HepG2 (cell line): ENCODE data around the gene GRIP2. TPM values are rescaled to one million over a fixed set of nuclear protein-coding genes. Genes with fewer than 3 reads are reported as not detected.

Experiments used
- ATAC-seq: fragments of 200-7000 bp; cut with Tn5 transposase; 3 replicates; pipeline ENCODE4 v1.9.1; 2020; ENCODE audit warnings: mild to moderate bottlenecking, moderate library complexity
- BruUV-seq: library from RNA; stranded (reverse); fragments of 400-500 nt; replicated peaks from 2 replicates; lab custom pipeline; 2021; lab: Mats Ljungman, UMichigan
- CTCF ChIA-PET: fragments of 300-600 bp; formaldehyde crosslinking; extraction: SDS; loops from one replicate; lab custom pipeline; 2021; ENCODE audit warnings: low total read pairs, inconsistent platforms, low intra/inter-chr PET ratio; lab: Yijun Ruan, JAX
- POLR2A ChIA-PET: fragments of 350-600 bp; sonication (Branson Sonifier 250); formaldehyde crosslinking; loops from one replicate; lab custom pipeline; 2020; ENCODE audit warnings: antibody characterized with exemption, inconsistent platforms; lab: Yijun Ruan, JAX
- DNase-seq: peaks from one replicate; pipeline ENCODE4 v3.0.0-alpha.2; 2015; ENCODE audit warnings: low spot score
- FAIRE-seq: peaks from 3 replicates; lab custom pipeline; 2011; peaks lifted over from hg19 to GRCh38; lab: Jason Lieb, UNC
- H2AFZ ChIP-seq: one replicate; pipeline ENCODE4 v1.6.1; 2011; ENCODE audit warnings: low read length, inconsistent platforms
- H3K27ac ChIP-seq: fragments of 300-600 bp; 3 replicates; pipeline ENCODE4 v1.8.0; 2011; ENCODE audit warnings: mixed run types, mild to moderate bottlenecking, mixed read lengths, low read length, inconsistent platforms; ENCODE audit not compliant: insufficient read depth; ENCODE audit errors: extremely low read length
- H3K27me3 ChIP-seq, 2 experiments: fragments of 200-600 bp in 1 of 2; 2 replicates in 1 of 2; 3 replicates in 1 of 2; pipeline versions ENCODE4 v1.6.0 to v1.8.0; 2011; ENCODE audit warnings: low read length in 2 of 2, mild to moderate bottlenecking in 2 of 2, moderate library complexity in 2 of 2, inconsistent platforms in 1 of 2; ENCODE audit not compliant: insufficient read depth in 2 of 2, control insufficient read depth in 1 of 2
- H3K36me3 ChIP-seq, 2 experiments: fragments of 200-600 bp in 1 of 2; replicated peaks in 1 of 2; 2 replicates in 1 of 2; 3 replicates in 1 of 2; pipeline versions ENCODE4 v1.5.1 to v1.8.0; 2011; ENCODE audit warnings: low read length in 2 of 2, inconsistent platforms in 1 of 2; ENCODE audit not compliant: insufficient read depth in 2 of 2, control insufficient read depth in 1 of 2
- H3K4me1 ChIP-seq: 2 replicates; pipeline ENCODE4 v1.5.1; 2012; ENCODE audit warnings: low read length, inconsistent platforms; ENCODE audit not compliant: insufficient read depth
- H3K4me2 ChIP-seq: 2 replicates; pipeline ENCODE4 v1.6.0; 2011; ENCODE audit warnings: low read depth, low read length, inconsistent platforms
- H3K4me3 ChIP-seq, 3 experiments: fragments of 200-600 bp in 1 of 3; sonication (generic), shearing (Covaris generic) in 1 of 3; replicated peaks in 1 of 3; 2 replicates each; pipeline ENCODE4 v1.5.1; 2011 to 2016; ENCODE audit warnings: low read length in 3 of 3, inconsistent platforms in 2 of 3, low read depth in 2 of 3, mild to moderate bottlenecking in 2 of 3, control low read depth in 1 of 3, mixed read lengths in 1 of 3; ENCODE audit not compliant: insufficient read depth in 1 of 3
- H3K79me2 ChIP-seq: one replicate; pipeline ENCODE4 v1.6.1; 2011; ENCODE audit warnings: low read length, inconsistent platforms; ENCODE audit not compliant: insufficient read depth
- H3K9ac ChIP-seq: 2 replicates; pipeline ENCODE4 v1.6.0; 2011; ENCODE audit warnings: mild to moderate bottlenecking, low read depth, low read length, inconsistent platforms; ENCODE audit not compliant: insufficient read depth
- H3K9me3 ChIP-seq: 2 replicates; pipeline ENCODE4 v1.5.1; 2012; ENCODE audit warnings: mild to moderate bottlenecking, low read length
- H4K20me1 ChIP-seq: 2 replicates; pipeline ENCODE4 v1.6.0; 2011; ENCODE audit warnings: inconsistent platforms, mild to moderate bottlenecking, low read length, moderate library complexity; ENCODE audit not compliant: insufficient read depth
- ARNT2 ChIP-seq: sonication (generic); formaldehyde crosslinking; IDR thresholded peaks from 2 replicates; pipeline ENCODE4 v1.8.0; 2022; ENCODE audit warnings: mild to moderate bottlenecking, low read depth, missing genetic modification reagents, moderate library complexity
- EHMT2 ChIP-seq: fragments of 200-600 bp; sonication (generic); IDR thresholded peaks from 2 replicates; pipeline ENCODE4 v1.7.0; 2017; ENCODE audit warnings: antibody characterized with exemption, low read depth, low read length, borderline replicate concordance
- NFE2L2 ChIP-seq: fragments of 150-350 bp; IDR thresholded peaks from 2 replicates; pipeline ENCODE4 v1.6.1; 2014; ENCODE audit warnings: low read length
- PAX8 ChIP-seq: sonication (generic); formaldehyde crosslinking; IDR thresholded peaks from 2 replicates; pipeline ENCODE4 v1.8.0; 2022; ENCODE audit warnings: mild to moderate bottlenecking, missing genetic modification reagents, borderline replicate concordance
- POGZ ChIP-seq: sonication (generic); formaldehyde crosslinking; IDR thresholded peaks from 2 replicates; pipeline ENCODE4 v1.4.0; 2020; ENCODE audit warnings: mild to moderate bottlenecking, missing genetic modification reagents
- SMAD3 ChIP-seq: sonication (generic); formaldehyde crosslinking; IDR thresholded peaks from 2 replicates; pipeline ENCODE4 v1.4.0; 2020; ENCODE audit warnings: missing genetic modification reagents
- TEAD2 ChIP-seq: sonication (generic); formaldehyde crosslinking; IDR thresholded peaks from 2 replicates; pipeline ENCODE4 v1.9.0; 2021; ENCODE audit warnings: missing genetic modification reagents
- ZBTB3 ChIP-seq: sonication (generic); formaldehyde crosslinking; IDR thresholded peaks from 2 replicates; pipeline ENCODE4 v1.4.0; 2020; ENCODE audit warnings: low read depth, mild to moderate bottlenecking, moderate library complexity, missing genetic modification reagents, borderline replicate concordance
- ZIK1 ChIP-seq: sonication (generic); formaldehyde crosslinking; IDR thresholded peaks from 2 replicates; pipeline ENCODE4 v1.5.0; 2020; ENCODE audit warnings: mild to moderate bottlenecking, low read depth, missing genetic modification reagents, borderline replicate concordance
- ZNF160 ChIP-seq: sonication (generic); formaldehyde crosslinking; IDR thresholded peaks from 2 replicates; pipeline ENCODE4 v1.8.0; 2022; ENCODE audit warnings: mild to moderate bottlenecking, inconsistent platforms, missing genetic modification reagents
- ZNF282 ChIP-seq: fragments of 450-650 bp; IDR thresholded peaks from 2 replicates; pipeline ENCODE4 v1.6.1; 2018; ENCODE audit not compliant: partially characterized antibody
- WGBS: methylation state at CpG from one replicate; pipeline ENCODE4 v1.1.6; 2017; ENCODE audit warnings: low lambda C conversion rate; 5-methylcytosine and 5-hydroxymethylcytosine counted together
- in situ Hi-C: cut with HindIII; loops from 2 replicates; pipeline ENCODE4 v1.10.0; 2017; ENCODE audit warnings: low pct_unique_long_range_greater_than_20kb; ENCODE audit not compliant: extremely low pct_ligation_motif_present
- intact Hi-C: fragments of 100-400 bp; cut with micrococcal nuclease; formaldehyde crosslinking; loops from one replicate; pipeline ENCODE4 v1.10.0; 2022; ENCODE audit not compliant: unreplicated experiment
- polyA plus RNA-seq, 8 experiments: library from polyadenylated mRNA; depleted of rRNA in 3 of 8; stranded (reverse) in 7 of 8; unstranded in 1 of 8; fragments of >200 nt; fragmentation: Illumina TruSeq in 4 of 8; extraction: Trizol in 4 of 8; gene quantifications; 2 replicates each; pipeline versions ENCODE4 v1.2.1 to v1.2.3, GENCODE V29; 2011 to 2016; ENCODE audit warnings: low read depth in 4 of 8, missing spikeins in 1 of 8, mixed read lengths in 1 of 8; ENCODE audit not compliant: insufficient read depth in 1 of 8
- total RNA-seq, 5 experiments: library from RNA; depleted of rRNA; stranded (reverse); fragments of >200 nt; fragmentation: Illumina TruSeq; extraction: Trizol; gene quantifications; 2 replicates each; pipeline ENCODE4 v1.2.3, GENCODE V29; 2016; ENCODE audit warnings: low read depth in 1 of 5
- TF ChIP-seq, protein P1 (sequence below): sonication (generic); formaldehyde crosslinking; conservative IDR thresholded peaks from 2 replicates; pipeline ENCODE4 v1.8.1; 2023; ENCODE audit warnings: missing genetic modification reagents
- TF ChIP-seq, protein P2 (sequence below): sonication (generic); formaldehyde crosslinking; IDR thresholded peaks from 2 replicates; pipeline ENCODE4 v1.8.1; 2023; ENCODE audit warnings: mild to moderate bottlenecking, missing genetic modification reagents
- TF ChIP-seq, protein P3 (sequence below): sonication (generic); formaldehyde crosslinking; IDR thresholded peaks from 2 replicates; pipeline ENCODE4 v1.8.1; 2023; ENCODE audit warnings: mild to moderate bottlenecking, missing genetic modification reagents, borderline replicate concordance

The GRIP2 gene
- total and polyA plus RNA-seq, 2 of the 13 experiments (the other 11 are each of a cell fraction or from before 2014, with no cell fraction given) = 0.11 to 0.24 TPM

DNA sequence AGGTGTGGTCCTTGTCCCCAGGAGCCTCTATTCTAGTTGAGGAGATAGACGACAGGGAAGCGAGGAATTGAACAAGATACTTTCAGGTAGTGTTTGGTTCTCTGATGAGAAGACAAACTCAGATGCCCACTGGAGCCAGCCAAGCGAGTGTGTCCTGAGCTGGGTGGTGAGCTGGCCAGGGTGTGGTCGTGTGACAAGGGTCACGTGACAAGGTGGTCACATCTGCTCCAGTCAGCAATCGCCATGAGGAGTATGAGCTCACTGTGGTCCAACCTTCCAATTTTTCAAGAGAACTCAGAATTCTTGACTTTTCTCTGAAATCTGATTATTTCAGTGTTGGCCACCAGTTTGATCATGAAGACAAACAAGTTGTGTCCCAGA, 98.2 kb downstream of the GRIP2 start:
- ChIA-PET POLR2A (no interaction called here), CTCF (no interaction called here)
- intact Hi-C loops (no loop called here), in situ Hi-C loops (no loop called here)
- Histone ChIP-seq H4K20me1 (0 out of 2 replicates have a peak, but pooled peaks cover 3% of the 10 kb centered on the region), H3K36me3 (peaks cover 11 to 27% of the 10 kb centered on the region in 2 experiments; a peak in 4 of 5 replicates), H3K27me3 (no peaks in the 10 kb centered on the region), H3K9me3 (no peaks in the 10 kb centered on the region), H3K4me1 (no peaks in the 10 kb centered on the region), H3K9ac (no peak overlapping the region), H3K4me2 (no peak overlapping the region), H2AFZ (no peak overlapping the region), H3K4me3 (no peak overlapping the region), H3K27ac (no peak overlapping the region), H3K79me2 (no peaks in the 10 kb centered on the region)
- DNase-seq (no peak), ATAC-seq (no peak), FAIRE-seq (no peak)
- WGBS = 94% methylated on average over 6 of the region's 6 CpGs
- BruUV-seq = no TSS peak
- TF ChIP-seq ZNF282 (no peak), ZNF160 (CRISPR knock-in tag) (no peak), TEAD2 (CRISPR knock-in tag) (no peak), ARNT2 (CRISPR knock-in tag) (no peak), EHMT2 (no peak)

DNA sequence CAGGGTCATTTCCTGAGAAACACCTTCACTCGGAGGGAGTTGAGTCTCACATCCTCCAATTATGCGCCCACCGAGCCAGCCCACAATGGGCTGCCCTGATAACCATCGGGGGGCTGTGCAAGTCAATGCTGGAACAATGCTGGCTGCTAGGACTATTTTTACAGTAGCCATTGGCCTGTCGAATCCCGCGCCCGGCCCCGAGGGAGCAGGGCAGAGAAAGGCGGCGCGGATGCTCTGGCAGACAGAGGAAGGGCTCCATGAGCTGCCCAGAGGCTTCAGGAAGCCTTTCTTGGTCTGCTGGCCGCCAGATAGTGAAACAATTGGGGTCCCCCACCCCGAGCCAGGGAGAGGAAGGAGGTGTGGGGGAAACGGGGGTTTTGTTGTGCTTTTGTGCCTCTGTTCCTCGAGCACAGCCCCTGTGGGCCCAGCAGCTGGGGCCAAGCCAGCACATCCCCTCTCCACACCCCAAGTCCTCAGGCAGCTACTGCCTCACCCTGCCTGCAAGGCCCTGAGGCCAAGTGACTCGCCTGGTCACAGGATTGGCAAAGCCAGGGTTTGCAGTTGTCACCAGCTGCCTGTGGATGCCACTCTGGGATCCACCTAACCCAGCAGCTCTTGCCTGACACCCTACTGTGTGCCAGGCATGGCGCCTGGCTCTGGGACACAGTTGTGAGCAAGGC, 98.8 kb downstream of the GRIP2 start:
- H4K20me1 ChIP-seq = 0 out of 2 replicates have a peak, but pooled peaks cover 3% of the 10 kb centered on the region
- DNase-seq (no peak), FAIRE-seq (no peak), ATAC-seq (no peak; the same call in 2 of the 3 replicates)
- ChIA-PET POLR2A (no interaction called here), CTCF (no interaction called here)
- peaks cover 11 to 22% of the 10 kb centered on the region in 2 experiments; a peak in 4 of 5 replicates for H3K36me3 ChIP-seq
- H3K9ac ChIP-seq = no peak overlapping the region
- 94% methylated on average over 6 of the region's 18 CpGs for WGBS
- TF ChIP-seq PAX8 = no peak
- TF ChIP-seq, protein P1, sequence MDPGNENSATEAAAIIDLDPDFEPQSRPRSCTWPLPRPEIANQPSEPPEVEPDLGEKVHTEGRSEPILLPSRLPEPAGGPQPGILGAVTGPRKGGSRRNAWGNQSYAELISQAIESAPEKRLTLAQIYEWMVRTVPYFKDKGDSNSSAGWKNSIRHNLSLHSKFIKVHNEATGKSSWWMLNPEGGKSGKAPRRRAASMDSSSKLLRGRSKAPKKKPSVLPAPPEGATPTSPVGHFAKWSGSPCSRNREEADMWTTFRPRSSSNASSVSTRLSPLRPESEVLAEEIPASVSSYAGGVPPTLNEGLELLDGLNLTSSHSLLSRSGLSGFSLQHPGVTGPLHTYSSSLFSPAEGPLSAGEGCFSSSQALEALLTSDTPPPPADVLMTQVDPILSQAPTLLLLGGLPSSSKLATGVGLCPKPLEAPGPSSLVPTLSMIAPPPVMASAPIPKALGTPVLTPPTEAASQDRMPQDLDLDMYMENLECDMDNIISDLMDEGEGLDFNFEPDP (CRISPR knock-in tag) = no peak
- TF ChIP-seq SMAD3 = no peak
- TF ChIP-seq POGZ = no peak
- TF ChIP-seq, protein P2, sequence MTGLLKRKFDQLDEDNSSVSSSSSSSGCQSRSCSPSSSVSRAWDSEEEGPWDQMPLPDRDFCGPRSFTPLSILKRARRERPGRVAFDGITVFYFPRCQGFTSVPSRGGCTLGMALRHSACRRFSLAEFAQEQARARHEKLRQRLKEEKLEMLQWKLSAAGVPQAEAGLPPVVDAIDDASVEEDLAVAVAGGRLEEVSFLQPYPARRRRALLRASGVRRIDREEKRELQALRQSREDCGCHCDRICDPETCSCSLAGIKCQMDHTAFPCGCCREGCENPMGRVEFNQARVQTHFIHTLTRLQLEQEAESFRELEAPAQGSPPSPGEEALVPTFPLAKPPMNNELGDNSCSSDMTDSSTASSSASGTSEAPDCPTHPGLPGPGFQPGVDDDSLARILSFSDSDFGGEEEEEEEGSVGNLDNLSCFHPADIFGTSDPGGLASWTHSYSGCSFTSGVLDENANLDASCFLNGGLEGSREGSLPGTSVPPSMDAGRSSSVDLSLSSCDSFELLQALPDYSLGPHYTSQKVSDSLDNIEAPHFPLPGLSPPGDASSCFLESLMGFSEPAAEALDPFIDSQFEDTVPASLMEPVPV (CRISPR knock-in tag) = no peak
- TF ChIP-seq ZIK1 = no peak
- TF ChIP-seq NFE2L2 = no peak
- TF ChIP-seq ZBTB3 (CRISPR knock-in tag) = no peak
- TF ChIP-seq, protein P3, sequence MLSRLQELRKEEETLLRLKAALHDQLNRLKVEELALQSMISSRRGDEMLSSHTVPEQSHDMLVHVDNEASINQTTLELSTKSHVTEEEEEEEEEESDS = no peak
- no peaks in the 10 kb centered on the region for H3K27me3 ChIP-seq
- H3K4me2 ChIP-seq = no peak overlapping the region
- intact Hi-C loops = no loop called here
- no peak overlapping the region for H3K4me3 ChIP-seq
- H3K27ac ChIP-seq = no peak overlapping the region
- BruUV-seq = no TSS peak
- H3K79me2 ChIP-seq = no peaks in the 10 kb centered on the region
- no peaks in the 10 kb centered on the region for H3K9me3 ChIP-seq
- in situ Hi-C loops = no loop called here
- no peak overlapping the region for H2AFZ ChIP-seq
- no peaks in the 10 kb centered on the region for H3K4me1 ChIP-seq
